GM12865 (cell line): ENCODE measurements around the gene ALG11.

Source experiments
- DNase-seq: peaks from one replicate; pipeline ENCODE4 v3.0.0; 2010; ENCODE audit warnings: low read depth
- H3K4me3 ChIP-seq: 2 replicates; pipeline ENCODE4 v1.5.1; 2011; ENCODE audit warnings: mild to moderate bottlenecking, low read depth, low read length, control low read depth
- TF ChIP-seq, protein P1 (sequence below): IDR thresholded peaks from 2 replicates; pipeline ENCODE4 v1.5.1; 2011; ENCODE audit warnings: low read length, control low read depth, low read depth, inconsistent platforms; ENCODE audit not compliant: insufficient read depth; ENCODE audit errors: missing control alignments

Gene ALG11

GRCh38 chr13:51988988-51989618, 23.1 kb upstream of the ALG11 start:
- DNase-seq: no peak
- TF ChIP-seq, protein P1, sequence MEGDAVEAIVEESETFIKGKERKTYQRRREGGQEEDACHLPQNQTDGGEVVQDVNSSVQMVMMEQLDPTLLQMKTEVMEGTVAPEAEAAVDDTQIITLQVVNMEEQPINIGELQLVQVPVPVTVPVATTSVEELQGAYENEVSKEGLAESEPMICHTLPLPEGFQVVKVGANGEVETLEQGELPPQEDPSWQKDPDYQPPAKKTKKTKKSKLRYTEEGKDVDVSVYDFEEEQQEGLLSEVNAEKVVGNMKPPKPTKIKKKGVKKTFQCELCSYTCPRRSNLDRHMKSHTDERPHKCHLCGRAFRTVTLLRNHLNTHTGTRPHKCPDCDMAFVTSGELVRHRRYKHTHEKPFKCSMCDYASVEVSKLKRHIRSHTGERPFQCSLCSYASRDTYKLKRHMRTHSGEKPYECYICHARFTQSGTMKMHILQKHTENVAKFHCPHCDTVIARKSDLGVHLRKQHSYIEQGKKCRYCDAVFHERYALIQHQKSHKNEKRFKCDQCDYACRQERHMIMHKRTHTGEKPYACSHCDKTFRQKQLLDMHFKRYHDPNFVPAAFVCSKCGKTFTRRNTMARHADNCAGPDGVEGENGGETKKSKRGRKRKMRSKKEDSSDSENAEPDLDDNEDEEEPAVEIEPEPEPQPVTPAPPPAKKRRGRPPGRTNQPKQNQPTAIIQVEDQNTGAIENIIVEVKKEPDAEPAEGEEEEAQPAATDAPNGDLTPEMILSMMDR: no peak
- no peak overlapping the region for H3K4me3 ChIP-seq

DNA sequence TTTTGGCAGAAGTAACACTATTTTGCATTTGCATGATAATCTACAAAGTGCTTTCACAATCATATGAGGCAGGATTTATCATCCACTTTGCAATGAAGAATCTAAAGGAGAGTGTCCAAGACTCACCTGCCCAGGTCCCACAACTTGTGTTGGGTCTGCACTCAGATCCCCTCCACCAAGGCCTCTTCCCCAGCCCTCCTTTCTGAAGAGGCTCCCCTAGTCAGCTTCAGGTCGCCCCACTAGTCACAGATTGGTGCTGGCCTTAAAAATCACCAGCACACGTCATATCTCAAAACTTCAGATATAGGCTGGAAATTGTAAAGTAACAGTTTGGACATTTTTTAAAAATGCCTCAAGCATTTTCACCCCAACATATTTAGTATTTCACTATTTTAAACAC, 18.5 kb upstream of the ALG11 start:
- DNase-seq: no peak
- TF ChIP-seq, protein P1: no peak
- no peak overlapping the region for H3K4me3 ChIP-seq

- TF ChIP-seq, protein P1: no peak
- DNase-seq: no peak
- H3K4me3 ChIP-seq: no peak overlapping the region
Observed at GRCh38 chr13:51995677-51996551, 16.3 kb upstream of the ALG11 start.

DNA sequence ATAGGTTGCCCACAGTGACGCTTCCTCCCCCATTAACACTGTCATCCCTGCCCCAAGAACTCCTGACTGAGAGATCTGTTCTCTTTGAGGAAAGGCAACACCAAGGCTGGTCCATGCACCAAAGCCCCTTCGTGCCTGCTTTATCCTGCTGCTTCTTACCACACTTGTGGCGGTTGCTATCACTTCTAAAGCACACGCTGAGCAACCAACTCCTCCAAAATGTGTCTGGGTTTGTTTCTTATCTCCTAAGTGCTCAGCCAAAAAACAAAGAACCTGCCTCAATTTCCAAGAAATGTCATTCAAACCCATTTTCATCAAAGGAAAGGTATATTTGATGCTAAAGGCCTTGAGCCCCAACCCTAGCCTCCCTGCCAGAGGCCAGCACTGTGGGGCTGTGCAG, 15.6 kb upstream of the ALG11 start:
- H3K4me3 ChIP-seq: no peak overlapping the region
- TF ChIP-seq, protein P1: no peak
- no peak for DNase-seq

- H3K4me3 ChIP-seq: no peak overlapping the region
- TF ChIP-seq, protein P1: no peak
- DNase-seq: no peak
Observed at GRCh38 chr13:51997186-51997585, 15.0 kb upstream of the ALG11 start.

GRCh38 chr13:51997641-51998330, 14.4 kb upstream of the ALG11 start:
- no peak overlapping the region for H3K4me3 ChIP-seq
- TF ChIP-seq, protein P1: no peak
- DNase-seq: no peak
